GM21423 (cell line): ENCODE measurements around the gene KRTAP10-10.
"Not testable (repeated sequence)": the region's sequence is repeated elsewhere in the genome, so short reads cannot be mapped to it uniquely, and the experiment has no call there.

ENCODE experiments used
- ATAC-seq: cut with Tn5 transposase; IDR thresholded peaks from one replicate; pipeline ENCODE4 v1.9.1; 2021; ENCODE audit warnings: mild to moderate bottlenecking, moderate library complexity; ENCODE audit not compliant: unreplicated experiment

KRTAP10-10 gene

GRCh38 chr21:44623575-44623974, 13.6 kb upstream of the KRTAP10-10 start:
- ATAC-seq, result no peak

GRCh38 chr21:44625756-44626155, 11.4 kb upstream of the KRTAP10-10 start:
- no peak for ATAC-seq

GRCh38 chr21:44626262-44626661, 10.9 kb upstream of the KRTAP10-10 start:
- no peak for ATAC-seq

- ATAC-seq, result no peak
These were observed 10.4 kb upstream of the KRTAP10-10 start, which contains the start of gene KRTAP10-9 for GRCh38 chr21:44626673-44627143. Gene KRTAP10-9, plus strand, starts transcription at chr21:44627093. Its CDS starts 79 bp downstream, at chr21:44627172.

- ATAC-seq, result not testable (repeated sequence)
These were observed 9.9 kb upstream of the KRTAP10-10 start for GRCh38 chr21:44627181-44627822.

GRCh38 chr21:44627831-44628233, 9.3 kb upstream of the KRTAP10-10 start:
- ATAC-seq, result not testable (repeated sequence)

- no peak for ATAC-seq
These were observed 8.3 kb upstream of the KRTAP10-10 start for GRCh38 chr21:44628707-44629391.

- no peak for ATAC-seq
These were observed 6.7 kb upstream of the KRTAP10-10 start for GRCh38 chr21:44630440-44630839.

- no peak for ATAC-seq
These were observed 5.1 kb upstream of the KRTAP10-10 start for GRCh38 chr21:44632067-44632466.

GRCh38 chr21:44636209-44637017, 743 bp upstream of the KRTAP10-10 start:
- ATAC-seq, result no peak

GRCh38 chr21:44637851-44638348, 744 bp downstream of the KRTAP10-10 start:
- ATAC-seq, result not testable (repeated sequence)

GRCh38 chr21:44638506-44639330, 1.6 kb downstream of the KRTAP10-10 start:
- not testable (repeated sequence) for ATAC-seq

- no peak for ATAC-seq
These were observed 2.1 kb downstream of the KRTAP10-10 start for GRCh38 chr21:44639331-44639655.

- ATAC-seq, result no peak
These were observed 3.6 kb downstream of the KRTAP10-10 start for GRCh38 chr21:44640761-44641160.

GRCh38 chr21:44643741-44644310, 6.7 kb downstream of the KRTAP10-10 start:
- ATAC-seq, result no peak

- no peak for ATAC-seq
These were observed 7.7 kb downstream of the KRTAP10-10 start for GRCh38 chr21:44644878-44645277.

- ATAC-seq, result not testable (repeated sequence)
These were observed 9.4 kb downstream of the KRTAP10-10 start, which contains the start of gene KRTAP10-11 for GRCh38 chr21:44646366-44647221. Gene KRTAP10-11, plus strand, starts transcription at chr21:44646414. Its CDS starts 45 bp downstream, at chr21:44646459.

GRCh38 chr21:44647222-44647552, 10.0 kb downstream of the KRTAP10-10 start:
- ATAC-seq, result no peak
